VCaP (cell line): ENCODE results near the gene SPATA2L.

Experiments
- H3K27ac ChIP-seq: fragments of 450-650 bp; 2 replicates; pipeline ENCODE4 v1.5.1; 2017
- CTCF ChIP-seq: fragments of 450-650 bp; conservative IDR thresholded peaks from 2 replicates; pipeline ENCODE4 v1.5.1; 2017; ENCODE audit warnings: mild to moderate bottlenecking, moderate library complexity

Gene SPATA2L

GRCh38 chr16:89658221-89658879, 43.2 kb downstream of the SPATA2L start:
- peak overlapping the region; percentile 43; the same call in 1 of the 2 replicates for H3K27ac ChIP-seq
- no peak for TF ChIP-seq CTCF

GRCh38 chr16:89657442-89658220, 43.9 kb downstream of the SPATA2L start, which contains the start of the genes CHMP1A and SPATA33:
TSS of gene CHMP1A (minus strand) at chr16:89657708. CDS start at chr16:89657588, 120 bp downstream.
TSS of gene SPATA33 (plus strand) at chr16:89657836. CDS start at chr16:89657912, 76 bp downstream.
- peak within 1 kb of the TSS; percentile 43; the same call in 1 of the 2 replicates for H3K27ac ChIP-seq
- TF ChIP-seq CTCF = no peak

- TF ChIP-seq CTCF = no peak
- peak overlapping the region; percentile 43; the same call in 1 of the 2 replicates for H3K27ac ChIP-seq
Observed at GRCh38 chr16:89656435-89657121, 44.9 kb downstream of the SPATA2L start.

- no peak for TF ChIP-seq CTCF
Observed at GRCh38 chr16:89655062-89655643, 46.4 kb downstream of the SPATA2L start.

GRCh38 chr16:89653656-89654295, 47.7 kb downstream of the SPATA2L start:
- TF ChIP-seq CTCF = no peak
- no peak overlapping the region for H3K27ac ChIP-seq

More at GRCh38 chr16:89655062-89655643, 46.4 kb downstream of the SPATA2L start:
- H3K27ac ChIP-seq = no peak overlapping the region

GRCh38 chr16:89651584-89651983, 49.9 kb downstream of the SPATA2L start:
- no peak for TF ChIP-seq CTCF
- no peak overlapping the region for H3K27ac ChIP-seq
